Tibial nerve (tissue), 4 donors: ENCODE measurements around the gene FERMT3. TPM values are rescaled to one million over a fixed set of nuclear protein-coding genes. Genes with fewer than 3 reads are reported as not detected.

Source experiments
- DNase-seq, 2 donors: peaks; one replicate each; pipeline ENCODE4 v3.0.0-alpha.2; 2019; ENCODE audit warnings: low spot score in 2 of 2
- H3K27ac ChIP-seq, 4 donors: fragments of 200-600 bp; sonication (generic) in 3 of 4; one replicate each; pipeline ENCODE4 v1.5.1; 2017 to 2019; ENCODE audit warnings: mild to moderate bottlenecking in 1 of 4
- H3K27me3 ChIP-seq, 2 donors: fragments of 200-600 bp; sonication (generic) in 1 of 2; one replicate each; pipeline versions ENCODE4 v1.5.1 to v1.6.0; 2017 to 2019
- H3K36me3 ChIP-seq, 3 donors: fragments of 200-600 bp; sonication (generic); one replicate each; pipeline ENCODE4 v1.5.1; 2018 to 2019
- H3K4me1 ChIP-seq, 4 donors: fragments of 200-600 bp; sonication (generic) in 3 of 4; one replicate each; pipeline ENCODE4 v1.5.1; 2017 to 2019
- H3K4me3 ChIP-seq, 4 donors: fragments of 200-600 bp; sonication (generic) in 3 of 4; one replicate each; pipeline ENCODE4 v1.5.1; 2017 to 2019; ENCODE audit warnings: mild to moderate bottlenecking in 1 of 4, moderate library complexity in 1 of 4
- H3K9me3 ChIP-seq, 4 donors: fragments of 200-600 bp; sonication (generic) in 3 of 4; one replicate each; pipeline ENCODE4 v1.5.1; 2017 to 2019
- CTCF ChIP-seq, 5 experiments: fragments of 200-600 bp in 3 of 5; fragments of 450-650 bp in 2 of 5; sonication (generic) in 3 of 5; IDR thresholded peaks; one replicate each; pipeline ENCODE4 v1.5.1; 2016 to 2019; ENCODE audit warnings: antibody characterized with exemption in 5 of 5, mild to moderate bottlenecking in 3 of 5, moderate library complexity in 2 of 5
- EP300 ChIP-seq, 2 donors: sonication (generic); formaldehyde crosslinking; IDR thresholded peaks; one replicate each; pipeline ENCODE4 v1.6.1; 2017; ENCODE audit warnings: antibody characterized with exemption in 2 of 2, mild to moderate bottlenecking in 1 of 2
- POLR2A ChIP-seq, 2 donors: fragments of 450-650 bp; IDR thresholded peaks; one replicate each; pipeline ENCODE4 v1.6.1; 2017; ENCODE audit warnings: antibody characterized with exemption in 2 of 2, mild to moderate bottlenecking in 2 of 2, moderate library complexity in 2 of 2
- WGBS, 2 donors: methylation state at CpG; one replicate each; pipeline ENCODE4 v1.1.5; 2018; 5-methylcytosine and 5-hydroxymethylcytosine counted together
- total RNA-seq, 4 donors: library from RNA; depleted of rRNA; stranded (reverse); fragments of >200 nt; gene quantifications; one replicate each; pipeline ENCODE4 v1.1.0, GENCODE V29; 2016

The FERMT3 gene
- total RNA-seq, 4 donors from 2014 or later = 17.2 to 83.1 (median 29.6) TPM

GRCh38 chr11:64240435-64241240 is 34.1 kb downstream of the FERMT3 start, which contains the start of gene FKBP2:
Gene FKBP2 (plus strand): TSS chr11:64241095. CDS start chr11:64242388, 1,293 bp downstream.
- WGBS, 2 donors = 1 to 2% methylated on average over 29 to 34 of the region's 58 CpGs
- Histone ChIP-seq H3K9me3 (no peaks in the 10 kb centered on the region), H3K4me1 (peaks cover 0 to 54% (median 33%) of the 10 kb centered on the region in 4 donors), H3K27ac (peak within 1 kb of the TSS; percentile 95 to 100 (median 100)), H3K36me3 (peaks cover 0 to 51% (median 4%) of the 10 kb centered on the region in 3 donors), H3K27me3 (no peaks in the 10 kb centered on the region), H3K4me3 (peak within 1 kb of the TSS; percentile 78 to 98 (median 88))
- DNase-seq = peak; percentile 93 to 96
- TF ChIP-seq CTCF (IDR thresholded peaks at IDR 0.05) (peak in 1 of 5 experiments; percentile 47), POLR2A (IDR thresholded peaks at IDR 0.05) (peak; percentile 81 to 93), EP300 (IDR thresholded peaks at IDR 0.05) (peak; percentile 96 to 98)

- WGBS, 2 donors = 1 to 4% methylated on average over 23 of the region's 24 CpGs
- TF ChIP-seq POLR2A (IDR thresholded peaks at IDR 0.05) (no peak), EP300 (IDR thresholded peaks at IDR 0.05) (no peak), CTCF (IDR thresholded peaks at IDR 0.05) (no peak)
- peak; percentile 97 to 99 for DNase-seq
- Histone ChIP-seq H3K27me3 (no peaks in the 10 kb centered on the region), H3K36me3 (peaks cover 0 to 48% (median 4%) of the 10 kb centered on the region in 3 donors), H3K27ac (peak overlapping the region; percentile 95 to 100 (median 100)), H3K4me1 (peaks cover 0 to 54% (median 34%) of the 10 kb centered on the region in 4 donors), H3K9me3 (no peaks in the 10 kb centered on the region), H3K4me3 (peak overlapping the region; percentile 55 to 91 (median 82))
These were observed 34.6 kb downstream of the FERMT3 start for GRCh38 chr11:64241241-64241490.

GRCh38 chr11:64241491-64242374 is 35.2 kb downstream of the FERMT3 start:
- TF ChIP-seq POLR2A (IDR thresholded peaks at IDR 0.05) (peak; percentile 13 to 59), EP300 (IDR thresholded peaks at IDR 0.05) (peak; percentile 44 to 74), CTCF (IDR thresholded peaks at IDR 0.05) (peak in 1 of 5 experiments; percentile 27)
- no peaks in the 10 kb centered on the region for H3K9me3 ChIP-seq
- peaks cover 0 to 54% (median 34%) of the 10 kb centered on the region in 4 donors for H3K4me1 ChIP-seq
- peak overlapping the region; percentile 95 to 100 (median 100) for H3K27ac ChIP-seq
- peaks cover 0 to 44% (median 4%) of the 10 kb centered on the region in 3 donors for H3K36me3 ChIP-seq
- WGBS, 2 donors = 1 to 2% methylated on average over 39 to 54 of the region's 63 CpGs
- no peaks in the 10 kb centered on the region for H3K27me3 ChIP-seq
- DNase-seq = no peak
- peak overlapping the region; percentile 78 to 98 (median 88) for H3K4me3 ChIP-seq

GRCh38 chr11:64243236-64243854 is 36.8 kb downstream of the FERMT3 start:
- Histone ChIP-seq H3K4me3 (no peak overlapping the region), H3K27me3 (no peaks in the 10 kb centered on the region), H3K9me3 (no peaks in the 10 kb centered on the region), H3K4me1 (peaks cover 0 to 66% (median 34%) of the 10 kb centered on the region in 4 donors), H3K27ac (peak overlapping the region in 1 of 4 donors; percentile 100), H3K36me3 (peaks cover 0 to 28% (median 3%) of the 10 kb centered on the region in 3 donors)
- WGBS, 2 donors = 76 to 81% methylated on average over 8 of the region's 8 CpGs
- TF ChIP-seq EP300 (IDR thresholded peaks at IDR 0.05) = no peak
- TF ChIP-seq CTCF (IDR thresholded peaks at IDR 0.05) = no peak
- no peak for TF ChIP-seq POLR2A (IDR thresholded peaks at IDR 0.05)
- DNase-seq = no peak
